GM12864 (cell line): ENCODE measurements around the gene PTGIS.
"Not testable (repeated sequence)": the region's sequence is repeated elsewhere in the genome, so short reads cannot be mapped to it uniquely, and the experiment has no call there.

ENCODE experiments used
- DNase-seq: peaks from one replicate; pipeline ENCODE4 v3.0.0-alpha.2; 2011; ENCODE audit warnings: low read depth
- H3K4me3 ChIP-seq: 2 replicates; pipeline ENCODE4 v1.5.1; 2011; ENCODE audit warnings: mild to moderate bottlenecking, low read depth, low read length, control low read depth
- TF ChIP-seq, protein P1 (sequence below): IDR thresholded peaks from 2 replicates; pipeline ENCODE4 v1.5.1; 2011; ENCODE audit warnings: low read depth, mild to moderate bottlenecking, moderate library complexity, low read length, control low read depth, inconsistent platforms; ENCODE audit errors: missing control alignments

Gene PTGIS

DNA sequence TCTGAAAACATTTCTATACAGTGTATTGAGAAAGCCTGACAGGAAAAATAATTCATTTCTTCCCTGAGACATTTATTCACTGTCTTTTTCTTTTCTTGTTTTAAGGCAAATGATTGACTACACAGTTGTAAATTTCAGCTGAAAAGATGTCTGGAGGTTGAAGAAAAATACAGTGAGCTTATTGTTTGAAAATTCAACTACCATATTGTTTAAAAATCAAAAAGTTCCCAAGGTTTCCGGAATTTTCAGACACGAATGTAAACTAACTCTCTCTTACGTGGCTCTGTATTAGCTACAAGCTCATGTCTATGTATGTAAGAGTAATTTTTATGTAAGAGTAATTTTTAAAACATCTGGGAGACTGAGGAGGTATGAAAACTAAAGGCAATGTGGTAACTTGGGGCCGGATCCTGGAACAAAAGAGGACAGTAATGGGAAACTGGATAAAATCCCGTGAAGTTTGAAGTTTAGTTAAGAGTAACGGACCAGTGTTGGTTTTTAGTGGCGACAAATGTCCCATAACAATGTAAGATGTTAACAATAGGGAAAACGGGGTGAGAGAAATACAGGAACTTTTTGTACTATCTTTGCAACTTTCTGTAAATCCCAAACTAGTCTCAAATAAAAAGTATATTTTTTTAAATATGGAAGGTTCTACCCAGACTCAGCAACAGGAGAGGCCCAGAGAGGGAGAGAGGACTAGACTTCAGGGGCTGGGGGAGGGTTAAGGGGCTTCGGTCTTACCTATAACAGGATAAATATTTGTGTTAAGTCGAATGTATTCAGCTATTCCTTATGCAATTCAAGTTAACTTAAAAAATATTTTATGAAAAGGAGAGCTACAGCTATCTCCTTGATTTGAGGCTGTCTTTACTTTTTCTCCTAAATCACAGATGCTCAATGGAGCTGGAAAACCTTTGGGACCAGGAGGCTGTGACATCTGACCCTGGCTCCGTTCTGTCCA is 1.3 kb downstream of the PTGIS start:
- TF ChIP-seq, protein P1, sequence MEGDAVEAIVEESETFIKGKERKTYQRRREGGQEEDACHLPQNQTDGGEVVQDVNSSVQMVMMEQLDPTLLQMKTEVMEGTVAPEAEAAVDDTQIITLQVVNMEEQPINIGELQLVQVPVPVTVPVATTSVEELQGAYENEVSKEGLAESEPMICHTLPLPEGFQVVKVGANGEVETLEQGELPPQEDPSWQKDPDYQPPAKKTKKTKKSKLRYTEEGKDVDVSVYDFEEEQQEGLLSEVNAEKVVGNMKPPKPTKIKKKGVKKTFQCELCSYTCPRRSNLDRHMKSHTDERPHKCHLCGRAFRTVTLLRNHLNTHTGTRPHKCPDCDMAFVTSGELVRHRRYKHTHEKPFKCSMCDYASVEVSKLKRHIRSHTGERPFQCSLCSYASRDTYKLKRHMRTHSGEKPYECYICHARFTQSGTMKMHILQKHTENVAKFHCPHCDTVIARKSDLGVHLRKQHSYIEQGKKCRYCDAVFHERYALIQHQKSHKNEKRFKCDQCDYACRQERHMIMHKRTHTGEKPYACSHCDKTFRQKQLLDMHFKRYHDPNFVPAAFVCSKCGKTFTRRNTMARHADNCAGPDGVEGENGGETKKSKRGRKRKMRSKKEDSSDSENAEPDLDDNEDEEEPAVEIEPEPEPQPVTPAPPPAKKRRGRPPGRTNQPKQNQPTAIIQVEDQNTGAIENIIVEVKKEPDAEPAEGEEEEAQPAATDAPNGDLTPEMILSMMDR = no peak
- no peak overlapping the region for H3K4me3 ChIP-seq
- no peak for DNase-seq

DNA sequence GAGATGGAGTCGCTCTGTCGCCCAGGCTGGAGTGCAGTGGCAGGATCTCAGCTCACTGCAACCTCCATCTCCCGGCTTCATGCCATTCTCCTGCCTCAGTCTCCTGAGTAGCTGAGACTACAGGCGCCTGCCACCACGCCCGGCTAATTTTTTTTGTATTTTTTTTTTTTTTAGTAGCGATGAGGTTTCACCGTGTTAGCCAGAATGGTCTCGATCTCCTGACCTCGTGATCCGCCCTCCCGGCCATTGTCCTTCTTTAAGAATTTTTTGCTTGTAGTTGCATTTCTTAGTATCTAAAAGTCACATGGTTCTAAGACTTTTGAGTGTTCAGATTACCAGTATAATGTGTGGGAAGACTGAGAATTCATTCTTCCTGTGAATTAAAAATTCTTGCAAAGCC is 2.9 kb downstream of the PTGIS start:
- H3K4me3 ChIP-seq, DNase-seq: not testable (repeated sequence)

DNA sequence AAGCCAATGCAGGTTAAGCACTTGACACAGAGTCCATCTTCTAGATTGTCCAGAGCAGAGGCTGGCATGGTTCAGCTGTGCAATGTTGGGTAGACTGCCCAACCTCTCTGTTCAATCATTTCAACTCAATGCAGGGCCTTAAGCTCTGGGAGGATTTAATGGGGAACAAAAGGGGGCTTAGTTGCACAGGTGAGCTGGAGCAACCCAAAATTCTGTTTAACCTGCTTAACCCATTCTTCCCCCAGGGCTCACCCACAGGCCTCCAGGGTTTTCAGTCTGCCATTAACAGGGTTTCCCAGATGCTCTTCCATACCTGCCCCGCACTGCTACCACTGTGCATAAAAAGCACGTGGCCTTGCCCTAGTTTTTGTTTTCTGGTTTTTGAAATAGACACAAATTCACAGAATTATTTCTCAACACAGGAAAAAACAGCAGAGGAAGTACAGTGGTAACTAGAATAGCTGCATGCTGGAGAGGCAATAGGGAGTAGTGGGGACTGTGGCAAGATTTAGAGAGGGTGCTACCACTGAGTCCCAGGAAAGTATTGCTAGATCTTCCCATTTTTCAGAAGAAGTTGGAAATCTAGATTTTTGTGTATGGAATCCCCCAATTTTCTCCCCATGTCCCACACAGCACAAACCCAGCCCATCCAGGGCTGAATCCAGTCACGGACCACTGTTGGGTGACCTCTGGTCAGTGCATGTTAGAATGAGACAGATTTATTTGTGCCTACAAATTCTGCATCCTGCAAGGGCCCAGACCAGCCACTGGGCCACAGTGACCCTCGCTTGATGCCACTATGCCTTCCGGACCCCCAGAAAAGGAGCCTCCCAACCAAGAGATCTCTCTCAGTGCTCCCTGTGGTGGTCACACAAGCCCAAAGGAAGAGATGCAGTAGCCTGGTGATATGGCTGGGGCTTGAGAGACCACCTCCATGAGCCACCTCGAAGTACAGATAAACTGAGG is 4.6 kb downstream of the PTGIS start:
- TF ChIP-seq, protein P1 = no peak
- no peak for DNase-seq
- H3K4me3 ChIP-seq = no peak overlapping the region

DNA sequence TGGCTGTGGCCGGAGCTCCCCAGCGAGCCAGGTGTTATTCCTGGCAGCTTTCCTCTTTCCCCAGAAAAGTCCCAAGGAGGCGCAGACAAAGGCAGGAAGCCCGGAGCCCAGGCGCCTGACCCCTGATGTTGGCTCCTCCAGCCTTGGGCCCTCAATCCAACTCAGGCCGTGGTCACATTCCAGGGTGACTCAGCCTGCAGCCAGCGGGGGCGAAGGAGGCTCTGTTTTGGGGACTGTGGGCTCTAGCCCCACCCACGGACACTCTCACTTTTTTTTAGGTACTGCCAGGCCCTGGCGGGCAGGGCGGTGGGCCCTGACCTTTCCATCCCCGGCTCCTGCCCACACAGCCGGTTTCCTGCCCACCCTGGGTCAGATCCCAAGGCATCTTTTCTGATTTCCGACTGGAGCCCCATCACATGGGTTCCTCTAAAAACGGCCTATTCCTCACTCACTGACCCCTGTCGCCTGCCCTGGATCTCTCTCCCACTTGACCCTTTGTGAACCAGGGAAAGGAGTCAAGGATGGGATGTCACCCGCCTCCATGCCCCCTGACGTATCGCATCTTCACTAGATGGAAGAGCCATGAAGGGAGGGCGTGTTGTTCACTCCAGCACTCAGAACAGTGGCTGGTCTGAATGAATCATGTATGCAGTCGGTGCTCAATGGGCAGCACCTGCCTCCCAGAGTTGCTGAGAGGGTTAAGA is 5.5 kb downstream of the PTGIS start:
- no peak overlapping the region for H3K4me3 ChIP-seq
- TF ChIP-seq, protein P1 = no peak
- no peak for DNase-seq

DNA sequence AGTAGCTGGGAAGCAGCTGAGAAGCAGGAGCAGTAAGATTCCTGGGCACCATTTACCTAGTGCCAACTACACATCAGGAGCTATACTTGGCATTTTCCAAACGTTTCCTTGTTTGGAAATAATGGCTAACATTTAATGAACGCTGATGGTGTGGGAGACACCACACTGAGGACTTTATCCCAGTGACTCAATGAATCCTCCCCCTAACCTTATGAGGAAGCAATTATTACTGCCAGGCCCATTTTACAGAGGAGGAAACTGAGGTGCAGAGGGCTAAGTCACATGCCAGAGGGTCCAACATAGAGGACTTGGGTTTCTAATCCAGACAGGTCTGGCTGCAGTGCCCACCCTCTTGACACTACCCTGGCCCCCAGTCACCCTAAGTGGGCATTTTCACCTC is 6.1 kb downstream of the PTGIS start:
- H3K4me3 ChIP-seq = no peak overlapping the region
- no peak for DNase-seq
- TF ChIP-seq, protein P1 = no peak

DNA sequence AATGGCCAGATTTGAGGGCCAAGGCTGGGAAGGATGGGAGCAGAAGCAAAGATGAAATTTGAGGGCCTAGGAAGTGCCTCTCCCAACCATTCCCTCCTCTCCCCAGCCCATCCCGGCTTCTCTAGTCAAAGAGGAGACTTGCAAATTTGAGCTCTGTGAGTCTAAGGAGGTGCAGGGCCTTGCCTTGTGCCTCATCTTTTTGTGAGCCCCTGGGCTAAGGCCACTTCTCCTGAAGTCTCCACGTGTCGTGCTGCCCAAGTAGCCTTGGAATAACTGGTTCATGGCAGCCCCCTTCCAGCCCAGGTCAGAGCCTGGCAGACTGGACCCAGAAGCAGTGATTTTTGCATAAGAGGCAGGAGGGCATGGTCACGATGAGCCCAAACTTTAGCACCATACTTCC is 6.7 kb downstream of the PTGIS start:
- TF ChIP-seq, protein P1 = no peak
- DNase-seq = no peak
- no peak overlapping the region for H3K4me3 ChIP-seq
